ENCODE measurements around the gene ANK2.

DNA sequence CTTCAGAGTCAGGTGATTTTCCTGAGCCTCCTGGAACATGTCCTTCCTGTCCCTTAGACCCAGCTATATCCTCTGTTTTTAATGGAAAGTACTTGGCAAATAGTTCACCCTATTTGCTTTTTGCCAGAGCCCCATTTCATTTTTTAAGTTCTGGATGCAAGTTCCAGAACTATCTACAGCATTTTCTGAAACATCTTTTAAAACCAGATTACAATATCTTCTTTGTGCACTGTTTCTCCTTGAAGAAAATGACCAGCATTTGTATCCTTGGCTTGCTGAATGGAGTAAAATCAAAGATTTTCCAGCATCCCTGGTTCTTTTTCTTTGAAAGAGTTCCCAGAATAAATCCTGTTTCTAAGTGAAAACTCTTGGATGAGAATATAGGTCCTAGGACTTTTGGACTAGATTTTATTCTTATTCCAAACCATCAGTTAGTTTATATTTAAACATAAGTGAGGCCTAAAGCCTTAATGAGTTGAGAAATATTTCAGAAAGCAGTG is 224.3 kb downstream of the ANK2 start:
- TF ChIP-seq, protein P1, sequence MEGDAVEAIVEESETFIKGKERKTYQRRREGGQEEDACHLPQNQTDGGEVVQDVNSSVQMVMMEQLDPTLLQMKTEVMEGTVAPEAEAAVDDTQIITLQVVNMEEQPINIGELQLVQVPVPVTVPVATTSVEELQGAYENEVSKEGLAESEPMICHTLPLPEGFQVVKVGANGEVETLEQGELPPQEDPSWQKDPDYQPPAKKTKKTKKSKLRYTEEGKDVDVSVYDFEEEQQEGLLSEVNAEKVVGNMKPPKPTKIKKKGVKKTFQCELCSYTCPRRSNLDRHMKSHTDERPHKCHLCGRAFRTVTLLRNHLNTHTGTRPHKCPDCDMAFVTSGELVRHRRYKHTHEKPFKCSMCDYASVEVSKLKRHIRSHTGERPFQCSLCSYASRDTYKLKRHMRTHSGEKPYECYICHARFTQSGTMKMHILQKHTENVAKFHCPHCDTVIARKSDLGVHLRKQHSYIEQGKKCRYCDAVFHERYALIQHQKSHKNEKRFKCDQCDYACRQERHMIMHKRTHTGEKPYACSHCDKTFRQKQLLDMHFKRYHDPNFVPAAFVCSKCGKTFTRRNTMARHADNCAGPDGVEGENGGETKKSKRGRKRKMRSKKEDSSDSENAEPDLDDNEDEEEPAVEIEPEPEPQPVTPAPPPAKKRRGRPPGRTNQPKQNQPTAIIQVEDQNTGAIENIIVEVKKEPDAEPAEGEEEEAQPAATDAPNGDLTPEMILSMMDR (IDR thresholded peaks at IDR 0.05; ENCODE audit: insufficient read depth, low read depth, low read length) = no peak
- TF ChIP-seq EZH2 (IDR thresholded peaks at IDR 0.05; ENCODE audit: insufficient read depth, low read length) = no peak

All from astrocyte (in vitro differentiated cells and primary cell).